Stimulated activated naive CD8-positive, alpha-beta T cell treated with anti-CD3 and anti-CD28 coated beads, Interleukin-15, Interleukin-2, amounts not matched to agents 100 ng/mL and 50 ng/mL, for 24 hours (primary cell): Measurements from ENCODE around the gene SNX18.
"Not testable (repeated sequence)": the region's sequence is repeated elsewhere in the genome, so short reads cannot be mapped to it uniquely, and the experiment has no call there.

ENCODE experiments used
- H3K27ac Mint-ChIP-seq: one replicate; pipeline ENCODE4 v1.8.0; 2021; ENCODE audit warnings: mild to moderate bottlenecking, mixed read lengths
- H3K27me3 Mint-ChIP-seq: one replicate; pipeline ENCODE4 v1.8.0; 2021; ENCODE audit warnings: mixed read lengths
- H3K36me3 Mint-ChIP-seq: one replicate; pipeline ENCODE4 v1.8.0; 2021; ENCODE audit warnings: low read depth, mixed read lengths
- H3K4me1 Mint-ChIP-seq: one replicate; pipeline ENCODE4 v1.8.0; 2021; ENCODE audit warnings: low read depth, mixed read lengths
- H3K4me3 Mint-ChIP-seq: one replicate; pipeline ENCODE4 v1.8.0; 2021; ENCODE audit warnings: mild to moderate bottlenecking, mixed read lengths
- H3K9me3 Mint-ChIP-seq: one replicate; pipeline ENCODE4 v1.8.0; 2021; ENCODE audit warnings: mixed read lengths

The SNX18 gene

DNA sequence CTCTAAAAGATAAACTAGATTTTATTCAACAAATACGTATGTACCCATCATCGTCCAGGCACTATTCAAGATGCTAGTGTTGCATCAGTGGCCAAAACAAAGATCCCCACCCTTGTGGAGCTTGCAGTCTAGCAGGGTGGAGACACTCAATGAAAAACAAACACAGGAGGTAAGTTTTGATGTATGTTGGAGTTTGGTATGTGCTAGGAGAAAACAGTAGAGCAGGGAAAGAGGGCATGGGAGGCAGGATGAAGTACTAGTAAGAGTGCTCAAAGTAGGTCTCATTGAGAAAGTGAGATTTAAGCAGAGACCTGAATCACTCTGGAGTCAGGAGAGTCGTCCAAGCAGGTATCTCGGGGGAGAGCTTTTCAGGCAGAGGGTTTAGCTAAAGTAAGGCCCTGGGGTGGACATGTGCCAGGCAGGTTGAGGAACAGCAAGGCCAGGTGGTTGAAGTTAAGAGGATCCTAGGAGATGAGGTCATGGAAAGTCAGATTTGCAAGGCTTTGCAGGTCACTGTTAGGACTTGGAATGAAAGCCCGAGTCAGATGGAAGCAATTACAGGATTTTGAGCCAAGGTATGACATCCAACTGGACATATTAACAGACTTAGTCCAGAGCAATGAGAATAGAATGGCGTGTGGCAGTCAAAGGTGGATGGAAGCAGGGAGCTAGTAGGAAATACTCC is 9.2 kb downstream of the SNX18 start:
- Mint-ChIP-seq H3K27ac (no peak overlapping the region), H3K4me3 (no peak overlapping the region), H3K4me1 (peaks cover 50% of the 10 kb centered on the region), H3K9me3 (no peaks in the 10 kb centered on the region), H3K27me3 (no peaks in the 10 kb centered on the region), H3K36me3 (no peaks in the 10 kb centered on the region)

DNA sequence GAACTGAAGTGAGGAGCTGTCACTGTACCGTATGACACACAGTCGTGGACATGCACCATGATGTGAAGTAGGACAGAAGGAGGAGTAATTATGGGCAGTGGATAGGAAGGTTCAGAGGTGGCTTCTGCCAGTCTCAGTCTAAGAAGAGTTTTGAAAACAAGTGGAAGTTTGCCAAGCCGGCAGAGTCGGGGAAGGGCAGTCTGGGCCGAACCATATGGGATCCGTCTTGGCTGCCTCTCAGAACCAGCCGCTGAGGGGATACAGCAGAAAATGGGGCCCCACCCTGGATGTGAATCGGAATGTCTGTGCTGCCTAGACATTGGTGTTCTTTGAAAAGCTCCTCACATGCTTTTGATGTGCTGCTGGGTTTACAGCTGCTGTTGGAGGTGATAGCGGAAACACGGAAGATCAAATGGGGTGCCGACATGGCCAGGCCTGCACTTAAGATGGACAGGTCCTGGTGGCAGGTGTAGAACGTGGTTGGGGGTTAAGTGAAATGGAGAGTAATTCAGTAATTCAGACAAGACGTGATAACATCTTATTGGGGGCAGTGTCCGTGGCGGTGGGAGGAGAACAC is 11.2 kb downstream of the SNX18 start:
- H3K4me3 Mint-ChIP-seq: no peak overlapping the region
- peaks cover 44% of the 10 kb centered on the region for H3K4me1 Mint-ChIP-seq
- no peaks in the 10 kb centered on the region for H3K9me3 Mint-ChIP-seq
- no peaks in the 10 kb centered on the region for H3K36me3 Mint-ChIP-seq
- H3K27ac Mint-ChIP-seq: no peak overlapping the region
- H3K27me3 Mint-ChIP-seq: no peaks in the 10 kb centered on the region

DNA sequence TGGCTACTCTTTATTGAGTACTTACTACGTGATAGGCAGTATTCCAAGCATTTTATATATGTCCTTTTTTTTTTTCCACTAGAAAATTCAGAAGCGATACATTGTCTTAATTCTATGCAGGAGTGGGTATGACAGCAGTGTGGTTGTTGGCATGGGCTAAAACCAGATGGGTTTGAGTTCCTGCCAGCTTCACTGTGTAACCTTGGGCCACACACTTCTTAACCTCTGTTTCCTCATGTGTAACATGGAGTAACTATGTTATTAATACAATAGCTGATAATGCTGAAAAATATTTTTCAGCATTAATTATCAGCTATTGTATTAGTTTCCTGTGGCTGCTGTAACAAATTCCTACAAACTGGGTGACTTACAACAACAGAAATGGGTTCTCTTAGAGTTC is 12.0 kb downstream of the SNX18 start:
- no peak overlapping the region for H3K27ac Mint-ChIP-seq
- H3K36me3 Mint-ChIP-seq: no peaks in the 10 kb centered on the region
- no peaks in the 10 kb centered on the region for H3K9me3 Mint-ChIP-seq
- H3K4me3 Mint-ChIP-seq: no peak overlapping the region
- no peaks in the 10 kb centered on the region for H3K27me3 Mint-ChIP-seq
- peaks cover 42% of the 10 kb centered on the region for H3K4me1 Mint-ChIP-seq

DNA sequence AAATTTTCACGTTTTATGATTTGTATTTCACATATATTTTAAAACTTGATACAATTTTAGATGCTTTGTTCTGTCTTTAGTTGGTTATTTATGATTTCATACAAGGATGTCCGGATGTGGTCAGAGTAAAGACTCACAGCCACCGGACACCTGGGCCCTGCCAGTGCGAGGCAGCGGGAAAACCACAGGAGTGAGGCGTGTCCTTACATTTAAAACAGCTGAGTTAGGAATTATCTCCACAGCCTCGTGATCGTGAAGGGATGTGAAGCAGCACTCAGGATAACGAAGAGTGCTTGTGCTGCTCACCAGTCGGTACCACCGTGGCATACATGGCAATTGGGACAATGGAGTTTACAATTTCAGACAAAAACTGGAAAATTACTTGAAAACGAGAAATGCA is 14.0 kb downstream of the SNX18 start:
- Mint-ChIP-seq H3K36me3 (peaks cover 4% of the 10 kb centered on the region), H3K27me3 (no peaks in the 10 kb centered on the region), H3K4me1 (peaks cover 37% of the 10 kb centered on the region), H3K9me3 (no peaks in the 10 kb centered on the region), H3K27ac (peak overlapping the region; percentile 47), H3K4me3 (no peak overlapping the region)

DNA sequence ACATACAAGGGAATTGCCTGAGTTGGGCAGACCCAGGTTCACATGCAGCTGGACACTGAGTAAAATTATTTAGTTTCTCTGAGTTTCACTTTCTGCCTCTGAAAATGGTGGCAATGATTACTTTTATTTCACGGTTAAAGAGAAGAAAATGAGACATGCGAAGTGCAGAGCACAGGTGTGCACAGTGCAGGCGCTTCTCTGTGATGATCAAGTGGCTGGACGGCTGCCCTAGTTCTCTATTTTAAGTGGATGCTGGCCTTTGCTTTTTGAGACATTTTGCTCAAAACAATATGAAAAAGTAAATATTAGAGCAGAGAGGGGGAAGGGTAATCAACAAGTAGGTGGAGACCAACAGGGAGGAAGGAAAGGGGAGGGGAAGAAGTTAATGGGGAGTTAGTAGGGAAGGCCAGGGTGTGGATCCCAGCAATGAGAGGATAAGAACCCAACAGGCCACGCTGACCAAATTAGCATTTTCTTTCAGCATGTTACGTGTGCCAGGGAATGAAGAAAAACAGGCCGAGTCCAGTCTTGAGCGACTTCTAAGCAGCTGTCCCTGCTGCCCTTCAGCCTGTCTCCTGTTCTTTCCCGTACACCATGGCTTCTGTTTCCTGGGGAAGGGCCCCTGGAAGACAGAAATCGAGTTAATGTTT is 16.1 kb downstream of the SNX18 start:
- Mint-ChIP-seq H3K27ac (no peak overlapping the region), H3K4me1 (peaks cover 51% of the 10 kb centered on the region), H3K9me3 (no peaks in the 10 kb centered on the region), H3K4me3 (no peak overlapping the region), H3K36me3 (peaks cover 7% of the 10 kb centered on the region), H3K27me3 (no peaks in the 10 kb centered on the region)

DNA sequence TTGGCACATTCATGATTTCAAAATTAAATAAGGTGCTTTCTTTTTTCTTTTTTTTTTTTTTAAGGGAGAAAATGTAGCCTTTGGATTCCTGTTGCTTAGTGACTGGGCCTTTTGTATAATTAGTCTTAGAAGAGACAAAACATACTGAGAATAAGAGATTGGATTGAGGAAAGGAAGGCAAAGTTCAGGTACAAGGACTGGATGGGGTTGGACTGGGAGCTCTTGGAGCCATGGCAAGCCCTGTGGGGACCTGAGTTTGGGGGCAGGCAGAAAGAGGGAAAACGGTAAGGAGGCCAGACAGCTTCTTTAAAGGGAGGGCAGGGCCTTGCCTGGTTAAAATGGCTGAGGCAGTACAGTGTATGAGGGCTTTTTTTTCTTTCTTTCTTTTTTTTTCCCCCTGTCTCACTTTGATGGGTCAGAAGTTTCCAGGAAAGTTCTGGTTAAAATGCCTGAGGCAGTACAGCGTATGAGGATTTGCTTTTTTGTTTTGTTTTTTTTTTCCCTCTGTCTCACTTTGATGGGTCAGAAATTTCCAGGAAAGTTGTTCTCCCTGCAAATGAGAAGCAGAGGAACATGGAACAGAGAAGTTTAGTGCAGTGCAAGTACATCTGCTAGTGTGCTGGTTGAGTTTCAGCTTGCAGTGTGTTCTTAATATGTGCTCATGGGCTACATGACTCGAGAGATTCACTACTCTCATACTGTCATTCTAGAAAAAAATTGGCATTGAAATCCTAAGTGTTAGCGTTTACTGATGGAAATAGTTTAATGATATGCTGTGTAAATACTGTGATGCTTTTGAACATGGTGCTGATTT is 16.8 kb downstream of the SNX18 start:
- peaks cover 51% of the 10 kb centered on the region for H3K4me1 Mint-ChIP-seq
- H3K4me3 Mint-ChIP-seq: no peak overlapping the region
- H3K27ac Mint-ChIP-seq: no peak overlapping the region
- no peaks in the 10 kb centered on the region for H3K9me3 Mint-ChIP-seq
- no peaks in the 10 kb centered on the region for H3K27me3 Mint-ChIP-seq
- peaks cover 12% of the 10 kb centered on the region for H3K36me3 Mint-ChIP-seq

DNA sequence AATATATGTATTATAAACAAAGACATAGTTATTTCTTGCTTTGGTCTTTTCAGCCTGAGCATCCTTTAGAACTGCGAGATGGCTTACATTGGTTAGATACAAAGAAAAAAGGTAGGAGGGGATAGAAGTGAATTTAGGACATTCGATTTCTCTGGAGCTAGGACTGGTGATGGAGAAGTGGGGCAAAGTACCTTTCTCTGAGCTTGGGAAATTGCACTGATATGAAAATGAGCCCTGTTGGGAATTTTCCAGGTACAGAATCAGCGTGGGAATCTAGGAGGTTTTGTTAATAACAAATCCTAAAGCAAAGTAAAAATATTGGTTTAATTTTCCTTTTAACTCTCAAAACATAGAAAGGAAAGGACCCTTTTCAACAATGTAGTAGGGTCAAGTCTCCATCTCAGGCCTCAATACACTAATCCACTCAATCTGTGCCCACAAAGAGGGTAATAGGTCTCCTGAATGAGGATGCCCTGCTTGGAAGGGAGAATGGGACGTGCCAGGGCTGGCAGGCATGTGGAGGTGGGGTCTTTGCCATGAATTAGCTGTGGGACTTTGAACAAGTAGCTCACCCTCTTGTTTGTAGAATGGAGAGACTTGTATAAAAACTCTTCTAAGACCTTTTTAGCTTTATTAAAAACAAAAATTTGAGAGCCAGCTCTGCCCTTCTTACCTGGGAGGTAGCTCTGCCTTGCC is 17.7 kb downstream of the SNX18 start:
- Mint-ChIP-seq H3K9me3 (no peaks in the 10 kb centered on the region), H3K4me1 (peaks cover 47% of the 10 kb centered on the region), H3K36me3 (peaks cover 15% of the 10 kb centered on the region), H3K27ac (no peak overlapping the region), H3K4me3 (no peak overlapping the region), H3K27me3 (no peaks in the 10 kb centered on the region)

DNA sequence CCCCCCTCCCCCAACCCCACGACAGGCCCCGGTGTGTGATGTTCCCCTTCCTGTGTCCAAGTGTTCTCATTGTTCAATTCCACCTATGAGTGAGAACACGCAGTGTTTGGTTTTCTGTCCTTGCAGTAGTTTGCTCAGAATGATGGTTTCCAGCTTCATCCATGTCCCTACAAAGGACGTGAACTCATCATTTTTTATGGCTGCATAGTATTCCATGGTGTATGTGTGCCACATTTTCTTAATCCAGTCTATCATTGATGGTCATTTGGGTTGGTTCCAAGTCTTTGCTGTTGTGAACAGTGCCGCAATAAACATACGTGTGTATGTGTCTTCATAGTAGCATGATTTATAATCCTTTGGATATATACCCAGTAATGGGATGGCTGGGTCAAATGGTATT is 18.8 kb downstream of the SNX18 start:
- peaks cover 15% of the 10 kb centered on the region for H3K36me3 Mint-ChIP-seq
- H3K9me3 Mint-ChIP-seq, H3K27me3 Mint-ChIP-seq, H3K4me3 Mint-ChIP-seq, H3K27ac Mint-ChIP-seq: not testable (repeated sequence)
- peaks cover 41% of the 10 kb centered on the region for H3K4me1 Mint-ChIP-seq

DNA sequence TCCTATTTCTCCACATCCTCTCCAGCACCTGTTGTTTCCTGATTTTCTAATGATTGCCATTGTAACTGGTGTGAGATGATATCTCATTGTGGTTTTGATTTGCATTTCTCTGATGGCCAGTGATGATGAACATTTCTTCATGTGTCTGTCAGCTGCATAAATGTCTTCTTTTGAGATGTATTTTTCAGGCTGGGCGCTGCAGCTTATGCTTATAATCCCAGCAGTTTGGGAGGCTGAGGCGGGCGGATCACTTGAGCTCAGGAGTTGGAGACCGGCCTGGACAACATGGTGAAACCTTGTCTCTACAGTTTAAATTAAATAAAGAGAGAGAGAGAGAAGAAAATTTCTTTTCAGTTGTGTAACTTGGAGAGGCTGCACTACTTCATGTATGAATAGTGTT is 19.3 kb downstream of the SNX18 start:
- peaks cover 41% of the 10 kb centered on the region for H3K4me1 Mint-ChIP-seq
- H3K9me3 Mint-ChIP-seq, H3K27ac Mint-ChIP-seq, H3K27me3 Mint-ChIP-seq, H3K4me3 Mint-ChIP-seq: not testable (repeated sequence)
- peaks cover 15% of the 10 kb centered on the region for H3K36me3 Mint-ChIP-seq

DNA sequence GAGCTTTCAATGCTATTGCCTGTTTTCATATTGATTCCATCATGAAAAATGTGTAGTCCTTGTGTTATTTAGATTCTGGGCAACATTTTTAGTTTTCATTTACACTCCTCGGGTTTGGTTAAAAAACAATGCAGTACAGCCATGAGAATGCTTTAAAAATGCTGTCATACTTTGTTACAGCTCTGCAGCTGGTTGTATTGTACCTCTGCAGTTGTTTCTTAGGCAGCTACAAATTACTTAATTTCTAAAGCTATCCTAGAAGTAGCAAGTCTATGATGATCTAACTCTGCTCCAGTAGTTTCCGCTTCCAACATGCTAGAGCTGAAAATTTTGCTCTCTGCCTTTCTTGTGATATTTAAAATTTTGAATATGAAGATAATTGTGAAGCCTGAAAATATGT is 20.2 kb downstream of the SNX18 start:
- no peak overlapping the region for H3K27ac Mint-ChIP-seq
- H3K4me3 Mint-ChIP-seq: no peak overlapping the region
- peaks cover 43% of the 10 kb centered on the region for H3K4me1 Mint-ChIP-seq

DNA sequence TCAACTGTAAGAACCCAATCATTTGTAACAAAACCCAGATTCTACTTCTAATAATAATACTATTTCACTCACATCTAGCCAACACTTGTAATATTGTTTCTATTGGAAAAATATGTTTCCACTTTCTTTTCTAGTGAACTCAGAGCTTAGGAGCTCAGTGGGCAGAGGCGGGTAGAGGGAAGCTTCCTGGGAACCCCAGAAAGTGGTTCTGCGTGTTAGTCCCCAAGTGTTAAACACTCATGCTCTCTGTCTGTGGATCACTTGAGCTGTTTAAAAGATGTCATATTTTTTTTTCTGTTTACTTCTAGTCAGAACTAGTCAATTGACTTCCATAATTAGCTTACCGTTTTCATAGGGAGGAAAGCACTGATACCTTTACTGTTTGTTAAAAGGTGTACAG is 20.6 kb downstream of the SNX18 start:
- Mint-ChIP-seq H3K27me3 (no peaks in the 10 kb centered on the region), H3K4me3 (no peak overlapping the region), H3K4me1 (peaks cover 43% of the 10 kb centered on the region), H3K27ac (no peak overlapping the region), H3K36me3 (peaks cover 17% of the 10 kb centered on the region), H3K9me3 (no peaks in the 10 kb centered on the region)

More for the DNA sequence above, 20.2 kb downstream of the SNX18 start:
- Mint-ChIP-seq H3K36me3 (peaks cover 15% of the 10 kb centered on the region), H3K27me3 (no peaks in the 10 kb centered on the region), H3K9me3 (no peaks in the 10 kb centered on the region)

DNA sequence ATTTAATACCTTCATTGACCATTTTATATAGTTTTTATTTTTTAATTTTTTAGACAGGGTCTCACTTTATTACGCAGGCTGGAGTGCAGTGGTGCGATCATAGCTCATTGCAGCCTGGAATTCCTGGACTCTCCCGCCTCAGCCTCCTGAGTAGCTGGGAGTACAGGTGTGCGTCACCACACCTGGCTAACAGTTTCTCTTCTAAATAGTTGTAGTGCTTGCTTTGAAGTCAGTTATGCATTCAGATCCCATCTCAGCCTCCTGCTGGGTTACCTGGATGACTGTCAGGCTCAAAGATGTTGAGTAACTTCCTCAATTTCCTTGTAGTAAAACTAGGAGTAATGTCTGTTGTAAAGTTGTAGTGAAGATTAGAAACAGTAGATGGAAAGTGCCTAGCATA is 21.4 kb downstream of the SNX18 start:
- H3K36me3 Mint-ChIP-seq: peaks cover 19% of the 10 kb centered on the region
- no peaks in the 10 kb centered on the region for H3K27me3 Mint-ChIP-seq
- H3K4me3 Mint-ChIP-seq: no peak overlapping the region
- H3K9me3 Mint-ChIP-seq: no peaks in the 10 kb centered on the region
- H3K4me1 Mint-ChIP-seq: peaks cover 37% of the 10 kb centered on the region
- H3K27ac Mint-ChIP-seq: no peak overlapping the region

DNA sequence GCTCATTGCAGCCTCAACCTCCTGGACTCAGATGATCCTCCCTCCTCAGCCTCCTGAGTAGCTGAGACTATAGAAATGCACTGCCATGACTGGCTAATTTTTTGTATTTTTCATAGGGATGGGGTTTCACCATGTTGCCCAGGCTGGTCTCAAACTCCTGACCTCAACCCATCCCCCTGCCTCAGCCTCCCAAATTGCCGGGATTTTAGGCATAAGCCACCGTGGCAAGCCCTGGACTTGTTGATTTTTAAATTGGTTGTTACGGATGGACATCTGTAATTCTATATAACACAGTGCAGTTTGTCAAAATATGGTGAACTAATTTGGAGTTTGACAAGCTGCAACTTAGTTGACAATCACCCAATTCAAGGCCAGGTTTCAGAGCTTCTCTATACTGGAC is 22.7 kb downstream of the SNX18 start:
- Mint-ChIP-seq H3K9me3 (no peaks in the 10 kb centered on the region), H3K4me3 (no peak overlapping the region), H3K27ac (no peak overlapping the region), H3K27me3 (no peaks in the 10 kb centered on the region), H3K4me1 (peaks cover 32% of the 10 kb centered on the region), H3K36me3 (peaks cover 24% of the 10 kb centered on the region)

DNA sequence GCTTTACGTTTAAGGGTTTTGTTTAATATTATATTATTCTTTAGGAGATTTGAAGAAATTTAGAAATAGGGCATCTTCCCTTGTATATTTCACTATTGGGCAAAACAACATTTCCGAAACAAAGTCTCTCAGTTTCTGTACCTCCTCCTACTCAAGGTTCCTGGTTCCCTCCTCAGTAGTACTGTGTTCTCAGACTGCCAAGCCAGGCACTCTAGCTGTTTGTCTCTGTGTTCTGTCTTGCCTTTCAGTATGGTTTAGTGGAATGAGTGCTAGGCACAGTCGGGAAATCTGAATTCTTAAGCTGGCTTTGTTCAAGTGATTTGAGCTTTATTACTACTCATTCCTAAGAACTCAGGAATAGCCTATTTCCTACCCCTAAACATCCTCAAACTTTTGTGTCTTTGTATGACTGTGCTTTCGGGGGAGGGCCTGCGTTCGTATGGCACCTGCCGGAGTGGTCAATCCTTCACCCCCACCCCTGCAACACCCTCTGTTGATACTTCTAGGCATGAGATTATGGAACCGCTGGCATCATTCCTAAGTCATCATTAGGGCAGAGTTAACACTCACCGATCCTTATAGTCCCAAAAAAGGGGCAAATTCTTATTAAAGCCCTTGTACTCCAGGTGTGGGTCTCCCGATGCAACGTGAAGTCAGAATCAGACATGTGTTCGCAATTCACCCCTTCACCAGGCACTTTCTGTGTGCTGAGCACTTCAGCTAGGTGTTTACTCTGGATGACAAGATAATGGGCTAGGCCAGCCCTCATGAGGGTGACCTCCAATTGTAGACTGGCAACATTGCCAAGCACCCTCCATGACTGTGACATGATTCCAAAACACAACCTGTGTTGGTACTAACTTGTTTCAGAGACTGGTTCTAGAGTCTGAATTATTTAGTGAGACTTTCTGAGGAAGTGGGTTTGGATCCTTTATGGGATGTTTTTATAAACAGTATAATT is 24.5 kb downstream of the SNX18 start:
- H3K36me3 Mint-ChIP-seq: peaks cover 26% of the 10 kb centered on the region
- no peak overlapping the region for H3K4me3 Mint-ChIP-seq

More for the DNA sequence above, 24.5 kb downstream of the SNX18 start:
- peaks cover 28% of the 10 kb centered on the region for H3K4me1 Mint-ChIP-seq
- H3K9me3 Mint-ChIP-seq: no peaks in the 10 kb centered on the region
- no peaks in the 10 kb centered on the region for H3K27me3 Mint-ChIP-seq
- no peak overlapping the region for H3K27ac Mint-ChIP-seq
